VCaP (cell line): ENCODE measurements around the gene KANSL2.
"Not testable (repeated sequence)": the region's sequence is repeated elsewhere in the genome, so short reads cannot be mapped to it uniquely, and the experiment has no call there.

Experiments
- H3K27ac ChIP-seq: fragments of 450-650 bp; 2 replicates; pipeline ENCODE4 v1.5.1; 2017
- CTCF ChIP-seq: fragments of 450-650 bp; conservative IDR thresholded peaks from 2 replicates; pipeline ENCODE4 v1.5.1; 2017; ENCODE audit warnings: mild to moderate bottlenecking, moderate library complexity

KANSL2 gene

DNA sequence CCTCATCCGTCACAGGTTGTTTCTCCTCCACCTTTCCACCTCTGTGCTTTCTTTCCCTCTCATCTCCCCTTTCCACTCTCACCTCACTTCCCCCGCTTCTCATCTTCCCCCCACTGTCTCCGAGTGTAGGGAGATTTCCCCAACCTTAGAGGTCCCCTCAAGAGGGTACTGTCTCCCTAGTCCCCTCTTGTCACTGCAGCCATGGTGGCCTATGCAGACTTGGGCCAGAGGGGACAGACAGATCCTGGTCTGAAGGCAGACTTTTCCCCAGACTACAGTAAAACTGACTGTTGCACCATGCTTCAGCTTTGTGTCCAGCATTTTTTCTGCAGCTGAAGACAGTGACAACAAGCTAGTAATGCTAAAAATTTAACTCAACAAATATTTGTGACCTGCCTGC lies 41.2 kb downstream of the KANSL2 start:
- TF ChIP-seq CTCF = no peak
- H3K27ac ChIP-seq = no peak overlapping the region

DNA sequence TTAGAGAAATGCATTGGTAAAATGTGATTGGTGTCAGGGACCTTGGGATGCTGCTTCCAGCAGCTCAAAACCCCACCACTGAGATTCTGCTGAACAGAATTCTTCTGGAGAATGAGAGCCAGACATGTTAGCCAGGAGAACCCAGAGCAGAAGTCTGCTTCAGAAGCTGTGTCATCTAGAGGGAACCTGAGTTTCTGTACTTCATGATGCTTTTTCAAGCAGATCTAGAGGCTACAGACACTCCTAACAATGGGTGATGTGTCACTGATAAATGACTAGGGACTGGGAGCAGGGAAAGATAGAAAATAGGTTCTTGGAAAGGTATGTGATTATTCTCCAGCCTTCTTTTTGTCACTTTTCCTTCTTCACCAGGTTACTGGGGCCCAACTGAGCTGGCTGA lies 41.6 kb downstream of the KANSL2 start:
- no peak for TF ChIP-seq CTCF
- H3K27ac ChIP-seq = no peak overlapping the region

- peak overlapping the region; percentile 4; the same call in 1 of the 2 replicates for H3K27ac ChIP-seq
- no peak for TF ChIP-seq CTCF
Observed at GRCh38 chr12:48631071-48631470, 51.0 kb downstream of the KANSL2 start.

- no peak for TF ChIP-seq CTCF
- H3K27ac ChIP-seq = no peak overlapping the region
Observed at GRCh38 chr12:48630346-48630745, 51.7 kb downstream of the KANSL2 start.

DNA sequence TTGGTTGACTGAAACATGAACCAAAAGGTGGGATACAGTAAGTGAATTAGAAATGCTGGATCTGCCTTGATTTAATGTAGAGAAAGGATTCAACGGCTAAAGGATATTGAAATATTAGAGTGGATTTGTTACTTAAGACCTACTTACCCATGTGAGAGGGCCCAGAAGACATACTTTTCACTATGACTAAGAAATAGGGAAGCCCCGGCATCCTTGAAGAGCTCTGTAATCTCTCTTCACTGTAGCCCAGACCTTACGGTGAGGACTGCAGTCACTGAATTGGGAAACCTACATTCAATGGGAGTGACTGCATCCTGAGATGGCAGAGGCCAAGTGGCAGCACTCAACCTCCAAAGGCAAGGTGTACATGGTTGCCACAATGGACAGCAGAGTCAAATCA lies 52.5 kb downstream of the KANSL2 start:
- TF ChIP-seq CTCF = no peak
- no peak overlapping the region for H3K27ac ChIP-seq

DNA sequence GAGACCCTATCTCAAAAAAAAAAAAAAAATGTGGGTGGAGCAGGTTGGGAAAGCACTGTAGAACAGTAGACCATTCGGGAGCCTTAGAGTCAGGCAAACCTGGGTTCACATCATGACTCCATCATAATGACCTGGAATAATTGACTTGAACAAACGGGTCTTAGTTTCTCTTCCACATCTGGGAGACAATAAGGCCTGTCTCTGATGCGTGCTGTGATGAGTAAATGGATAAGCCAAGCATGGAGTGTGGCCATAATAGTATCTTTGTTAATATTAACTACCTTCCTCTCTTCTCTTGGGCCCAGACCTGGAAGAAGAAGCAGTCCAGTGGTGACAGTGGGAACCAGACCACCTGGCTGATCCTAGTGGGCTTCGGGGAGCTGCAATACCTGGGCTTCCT lies 54.5 kb downstream of the KANSL2 start:
- no peak for TF ChIP-seq CTCF
- no peak overlapping the region for H3K27ac ChIP-seq

DNA sequence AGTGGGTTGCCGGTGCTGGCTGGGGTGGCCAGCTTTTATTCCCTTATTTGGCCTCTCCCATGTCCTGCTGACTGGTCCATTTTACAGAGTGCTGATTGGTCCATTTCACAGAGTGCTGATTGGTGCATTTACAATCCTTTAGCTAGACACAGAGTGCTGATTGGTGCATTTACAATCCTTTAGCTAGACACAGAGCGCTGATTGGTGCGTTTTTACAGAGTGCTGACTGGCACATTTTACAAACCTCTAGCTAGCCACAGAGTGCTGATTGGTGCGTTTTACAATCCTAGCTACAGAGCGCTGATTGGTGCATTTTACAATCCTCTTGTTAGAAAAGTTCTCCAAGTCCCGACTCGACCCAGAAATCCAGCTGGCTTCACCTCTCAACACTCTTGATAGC lies 59.0 kb downstream of the KANSL2 start:
- not testable (repeated sequence) for H3K27ac ChIP-seq

DNA sequence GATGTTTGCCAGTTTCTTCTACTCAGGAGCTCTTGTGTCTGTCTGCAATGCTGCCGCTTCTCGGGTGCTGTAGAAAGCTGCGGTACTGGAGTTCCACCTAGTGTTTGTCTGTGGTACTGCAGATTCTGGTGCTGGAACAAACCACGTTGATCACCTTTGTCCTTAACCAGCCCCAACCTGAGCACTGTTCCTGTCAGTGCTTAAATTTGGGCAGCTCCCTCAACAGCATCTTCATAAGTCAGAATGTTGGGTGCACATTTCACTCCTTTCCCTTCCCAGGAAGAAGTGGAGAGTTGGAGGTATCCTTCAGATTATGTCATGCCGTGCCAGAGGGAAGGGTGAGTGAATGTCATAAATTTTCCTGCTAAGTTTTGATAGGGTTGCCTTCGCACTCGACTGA lies 63.5 kb downstream of the KANSL2 start:
- peak; percentile 99 for TF ChIP-seq CTCF
- H3K27ac ChIP-seq = no peak overlapping the region
